Activated CD8-positive, alpha-beta memory T cell treated with anti-CD3 and anti-CD28 coated beads, Interleukin-2, amount 50 U/mL, for 24 hours (primary cell): Measurements from ENCODE around the gene D2HGDH.
"Not testable (repeated sequence)": the region's sequence is repeated elsewhere in the genome, so short reads cannot be mapped to it uniquely, and the experiment has no call there.

Source experiments
- DNase-seq: peaks from one replicate; pipeline ENCODE4 v3.0.0-alpha.2; 2020; ENCODE audit errors: extremely low read depth

Gene D2HGDH

GRCh38 chr2:241768850-241769249 lies 34.4 kb downstream of the D2HGDH start:
- DNase-seq: no peak

GRCh38 chr2:241769819-241770184 lies 35.4 kb downstream of the D2HGDH start:
- DNase-seq: no peak

DNA sequence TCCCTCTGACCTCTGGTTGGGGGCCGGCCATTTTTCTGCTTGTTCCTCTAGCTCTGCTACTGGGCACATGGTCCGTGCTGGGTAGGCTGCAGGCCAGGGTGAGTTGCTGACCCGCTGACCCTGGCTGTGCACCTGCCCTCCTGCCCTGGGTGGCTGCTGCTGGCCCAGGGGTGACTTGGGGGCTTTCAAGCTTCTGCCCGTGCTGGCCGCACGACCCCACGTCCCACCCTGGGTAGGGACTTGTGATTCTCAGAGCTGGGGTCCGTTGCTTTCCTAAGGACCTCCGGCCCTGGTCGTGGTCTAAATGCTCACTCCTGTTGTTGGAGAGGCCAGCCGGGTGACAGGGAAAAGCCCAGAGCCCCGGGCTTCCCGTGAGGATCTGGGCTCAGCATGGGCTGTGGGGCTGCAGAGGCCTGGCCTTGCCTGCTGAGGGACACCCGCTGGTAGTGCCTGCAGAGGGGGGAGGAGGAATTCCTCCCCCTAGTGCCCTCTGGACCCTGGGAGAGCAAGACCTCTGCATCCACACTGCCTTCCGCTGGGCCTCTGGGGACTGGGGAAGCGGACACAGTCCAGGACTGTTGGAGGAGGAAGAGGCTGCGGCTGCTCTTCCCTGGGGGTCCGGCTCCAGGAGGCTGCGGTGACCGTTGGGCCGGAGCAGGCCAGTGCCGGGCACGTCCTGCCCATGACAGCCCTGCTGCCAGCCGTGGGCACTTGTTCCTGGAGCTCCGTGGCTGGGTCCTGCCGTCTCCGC lies 35.9 kb downstream of the D2HGDH start:
- DNase-seq: no peak

- DNase-seq: no peak
These were observed 36.5 kb downstream of the D2HGDH start for GRCh38 chr2:241770936-241771285.

- no peak for DNase-seq
These were observed 37.0 kb downstream of the D2HGDH start for GRCh38 chr2:241771286-241772062.

DNA sequence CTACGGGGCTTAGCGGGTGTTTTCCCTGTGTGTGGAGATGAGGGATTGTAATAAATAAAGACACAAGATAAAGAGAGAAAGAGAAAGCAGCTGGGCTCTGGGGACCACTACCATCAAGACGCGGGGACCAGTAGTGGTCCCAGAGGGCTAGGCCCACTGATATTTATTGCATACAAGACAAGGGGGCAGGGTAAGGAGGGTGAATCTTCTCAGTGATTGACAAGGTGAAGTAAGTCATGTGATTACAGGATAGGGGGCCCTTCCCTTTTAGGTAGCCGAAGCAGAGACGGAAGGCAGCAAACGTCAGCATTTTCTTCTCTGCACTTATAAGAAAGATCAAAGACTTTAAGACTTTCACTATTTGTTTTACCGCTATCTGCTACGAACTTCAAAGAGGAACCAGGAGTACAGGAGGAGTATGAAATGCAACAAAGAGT lies 37.7 kb downstream of the D2HGDH start:
- DNase-seq: no peak

- DNase-seq: no peak
These were observed 39.3 kb downstream of the D2HGDH start for GRCh38 chr2:241773511-241774418.

DNA sequence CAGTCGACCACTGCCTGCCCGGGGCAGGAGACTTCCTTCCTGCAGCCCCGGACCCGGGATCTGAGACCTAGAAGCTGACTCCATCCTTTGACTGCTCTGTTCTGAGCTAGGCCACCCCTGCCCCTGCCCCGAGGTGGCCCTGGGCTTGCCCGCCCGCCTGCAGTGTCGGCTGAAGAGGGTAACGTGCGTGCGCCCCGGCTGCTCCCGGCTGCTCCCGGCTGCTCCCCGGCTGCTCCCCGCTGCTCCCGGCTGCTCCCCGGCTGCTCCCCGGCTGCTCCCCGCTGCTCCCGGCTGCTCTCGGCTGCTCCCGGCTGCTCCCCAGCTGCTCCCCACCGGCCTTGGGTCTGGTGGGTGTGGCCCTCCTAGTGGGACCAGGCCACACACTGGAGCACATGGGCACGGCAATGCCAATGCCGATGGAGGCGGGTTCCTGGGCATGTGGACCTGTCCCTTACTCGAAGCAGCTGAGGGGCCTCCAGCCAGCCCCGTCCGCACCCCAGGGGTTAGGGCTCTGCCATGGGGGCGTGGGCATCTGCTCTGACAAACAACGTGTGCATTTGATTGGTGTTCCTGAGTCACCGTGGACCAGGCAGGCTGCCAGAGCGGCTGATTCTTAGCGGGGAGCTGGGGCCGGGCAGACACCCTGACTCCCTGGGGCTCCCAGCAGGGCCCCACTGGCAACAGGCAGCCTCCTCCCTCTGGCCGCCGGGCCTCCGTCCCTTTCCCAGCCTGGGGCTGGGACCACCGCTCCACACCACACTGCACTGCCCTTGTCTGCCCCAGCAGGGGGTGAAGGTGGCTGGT lies 40.2 kb downstream of the D2HGDH start:
- no peak for DNase-seq

- DNase-seq: no peak
These were observed 41.1 kb downstream of the D2HGDH start for GRCh38 chr2:241775223-241776177.

DNA sequence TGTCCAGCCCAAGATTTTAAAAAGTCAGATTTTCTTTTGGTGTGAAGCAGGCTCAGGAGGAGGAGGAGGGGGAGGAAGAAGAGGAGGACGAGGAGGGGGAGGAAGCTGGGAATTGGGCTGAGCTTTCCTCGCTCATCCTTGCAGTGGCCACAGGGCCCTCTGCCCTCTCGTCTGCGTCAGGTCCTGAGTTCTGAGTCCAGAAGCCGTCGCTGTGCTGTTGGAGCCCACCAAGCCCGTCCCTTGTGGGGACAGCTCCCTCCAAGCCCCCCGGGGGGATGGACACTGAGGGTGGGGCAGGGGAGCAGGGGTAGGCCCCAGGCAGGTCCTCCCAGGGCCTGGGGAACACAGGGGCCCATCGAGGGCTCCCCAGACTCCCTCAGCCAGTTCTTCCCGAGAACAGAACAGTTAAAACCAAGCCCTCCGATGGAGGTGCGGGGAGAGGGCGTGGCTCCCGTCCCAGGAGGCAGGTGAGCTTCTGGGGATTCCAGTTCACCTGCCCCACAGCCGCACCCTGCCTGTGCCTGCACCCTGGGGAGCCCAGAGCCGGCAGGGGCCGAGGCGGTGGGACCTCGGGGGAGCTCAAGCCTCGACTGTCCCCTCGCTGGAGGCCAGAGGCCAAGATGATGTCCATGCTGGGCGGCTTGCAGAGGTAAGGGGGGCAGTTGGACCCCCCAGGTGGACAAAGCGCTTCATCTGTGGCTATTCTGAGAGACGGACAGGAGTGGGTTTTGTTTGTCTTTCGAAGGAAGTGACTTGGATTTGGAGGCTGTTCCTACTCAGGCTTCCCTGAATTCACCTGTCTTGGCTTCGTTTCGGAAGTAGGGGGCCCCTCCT lies 42.1 kb downstream of the D2HGDH start, which contains the start of gene GAL3ST2:
TSS of gene GAL3ST2 (plus strand) at position 487 of the 834 bp plus-strand sequence. CDS start at position 621, 134 bp downstream.
- DNase-seq: no peak

GRCh38 chr2:241777170-241777685 lies 42.8 kb downstream of the D2HGDH start:
- DNase-seq: no peak

DNA sequence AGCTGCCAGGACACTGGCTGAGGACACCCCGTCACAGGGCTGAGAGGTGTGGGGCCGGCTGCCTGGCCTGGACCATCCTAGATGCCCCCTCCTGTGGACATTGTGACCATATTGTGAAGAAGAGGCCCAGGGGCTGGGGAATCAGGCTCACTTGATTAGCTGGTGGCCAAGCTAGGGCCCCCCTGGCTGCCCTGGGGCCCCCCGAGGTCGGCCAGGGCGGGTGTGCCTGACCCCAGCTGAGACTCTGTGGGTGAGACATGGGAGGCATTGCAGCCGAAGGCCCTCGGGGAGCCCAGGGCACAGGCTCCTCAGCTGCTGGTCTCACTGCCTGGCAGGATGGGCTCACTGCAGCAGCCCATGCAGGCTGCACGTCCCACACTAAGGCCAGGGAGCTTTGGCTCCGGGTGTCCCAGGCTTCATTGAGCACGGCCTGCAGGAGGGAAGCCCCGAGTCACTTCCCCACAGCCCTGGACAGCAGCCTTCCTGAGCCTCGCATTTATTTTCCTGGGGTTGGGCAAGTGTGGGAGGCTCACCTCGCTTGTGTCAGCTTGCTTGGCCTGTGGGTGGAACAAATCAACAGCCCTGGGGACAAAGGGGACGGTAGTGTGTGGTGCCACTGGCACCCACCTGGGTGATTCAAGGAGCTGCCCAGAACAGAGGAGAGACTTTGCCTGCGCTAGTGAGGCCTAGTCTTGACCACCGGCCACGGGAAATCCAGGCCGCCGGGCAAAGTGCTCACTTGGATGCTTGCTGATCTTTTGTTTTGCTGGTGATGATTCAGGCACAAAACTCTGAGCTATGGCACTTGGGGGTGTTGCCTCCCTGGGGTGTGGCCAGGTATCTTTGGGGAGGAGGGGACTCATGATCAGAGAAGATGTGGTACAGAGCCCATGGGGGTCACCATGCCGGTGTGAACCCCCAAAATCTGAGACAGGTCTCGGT lies 43.5 kb downstream of the D2HGDH start:
- DNase-seq: no peak

DNA sequence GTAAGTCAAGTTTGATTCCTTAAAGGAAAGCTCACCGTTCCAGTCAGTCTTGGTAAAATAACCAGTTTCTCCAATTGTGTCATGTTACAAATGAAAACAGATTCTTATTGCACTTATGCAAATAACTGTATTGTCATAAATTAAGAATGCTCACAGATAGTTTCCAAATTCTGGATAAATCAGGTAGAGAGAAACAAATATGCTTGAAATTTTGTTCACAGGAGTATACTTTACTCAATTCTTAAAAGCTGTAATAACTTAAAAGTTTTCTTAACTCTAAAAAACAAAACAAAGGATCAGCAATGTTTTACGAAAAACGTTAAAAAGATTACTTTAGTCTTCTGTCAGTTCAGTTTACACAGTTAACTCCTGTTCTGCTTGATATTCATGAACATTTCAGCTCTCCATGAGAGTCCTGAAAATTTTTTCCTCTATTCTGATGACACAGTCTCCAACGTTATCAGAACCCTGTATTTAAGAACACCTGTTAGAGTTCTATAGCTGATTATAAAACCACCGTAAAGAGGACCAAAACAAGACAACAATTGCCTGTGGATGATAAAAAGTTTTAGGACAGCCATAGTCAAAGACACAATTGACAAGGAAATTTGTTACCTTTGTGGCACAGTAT lies 46.6 kb downstream of the D2HGDH start:
- DNase-seq: no peak

DNA sequence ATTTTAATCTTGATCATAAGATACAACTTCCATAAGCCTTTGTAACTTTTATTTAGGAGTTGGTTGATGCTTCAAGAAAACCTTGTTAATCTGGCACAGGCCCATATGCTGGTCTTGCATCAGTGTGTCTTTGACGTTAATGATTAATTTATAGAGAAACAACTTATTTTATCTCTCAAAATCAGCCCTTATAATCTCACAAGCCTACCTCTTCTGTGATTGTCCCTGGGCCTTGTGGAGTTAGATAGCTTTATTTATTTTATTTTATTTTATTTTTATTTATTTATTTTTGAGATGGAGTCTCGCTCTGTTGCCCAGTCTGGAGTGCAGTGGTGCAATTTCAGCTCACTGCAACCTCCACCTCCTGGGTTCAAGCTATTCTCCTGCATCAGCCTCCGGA lies 47.6 kb downstream of the D2HGDH start:
- not testable (repeated sequence) for DNase-seq

GRCh38 chr2:241788135-241788534 lies 53.7 kb downstream of the D2HGDH start:
- DNase-seq: no peak

- DNase-seq: peak; percentile 31
These were observed 54.1 kb downstream of the D2HGDH start for GRCh38 chr2:241788572-241788971.

- not testable (repeated sequence) for DNase-seq
These were observed 57.0 kb downstream of the D2HGDH start for GRCh38 chr2:241791385-241791784.
